Activated CD8-positive, alpha-beta memory T cell treated with anti-CD3 and anti-CD28 coated beads, Interleukin-2, amount 10 ng/mL, durations not matched to agents 7 days and 5 days (primary cell): ENCODE measurements around the gene DNAJC5G. TPM values are rescaled to one million over a fixed set of nuclear protein-coding genes. Genes with fewer than 3 reads are reported as not detected.
"Not testable (repeated sequence)": the region's sequence is repeated elsewhere in the genome, so short reads cannot be mapped to it uniquely, and the experiment has no call there.

Source experiments
- ATAC-seq: fragments of 150-1000 bp; cut with Tn5 transposase; one replicate; pipeline ENCODE4 v1.10.0; 2021; ENCODE audit warnings: moderate library complexity
- CTCF ChIA-PET: fragments of 350-600 bp; sonication (Branson Sonifier 250); formaldehyde crosslinking; loops from one replicate; lab custom pipeline; 2021; ENCODE audit warnings: antibody characterized with exemption; lab: Charles Lee
- DNase-seq: peaks from one replicate; pipeline ENCODE4 v3.0.0-alpha.2; 2020
- H3K27ac Mint-ChIP-seq: one replicate; pipeline ENCODE4 v1.8.0; 2021; ENCODE audit warnings: mild to moderate bottlenecking, mixed read lengths
- H3K27me3 Mint-ChIP-seq: one replicate; pipeline ENCODE4 v1.8.0; 2021; ENCODE audit warnings: mixed read lengths
- H3K36me3 Mint-ChIP-seq: one replicate; pipeline ENCODE4 v1.8.0; 2021; ENCODE audit warnings: mild to moderate bottlenecking, mixed read lengths
- H3K4me1 Mint-ChIP-seq: one replicate; pipeline ENCODE4 v1.8.0; 2021; ENCODE audit warnings: mixed read lengths
- H3K4me3 Mint-ChIP-seq: one replicate; pipeline ENCODE4 v1.8.0; 2021; ENCODE audit warnings: mild to moderate bottlenecking, moderate library complexity, mixed read lengths
- H3K9me3 Mint-ChIP-seq: one replicate; pipeline ENCODE4 v1.8.0; 2022; ENCODE audit warnings: low read depth, mixed read lengths
- total RNA-seq, 2 experiments: library from RNA; stranded (reverse); gene quantifications; one replicate each; pipeline ENCODE4 v1.2.3, GENCODE V29; 2021

Gene DNAJC5G
- total RNA-seq, 2 experiments from 2014 or later: not detected

DNA sequence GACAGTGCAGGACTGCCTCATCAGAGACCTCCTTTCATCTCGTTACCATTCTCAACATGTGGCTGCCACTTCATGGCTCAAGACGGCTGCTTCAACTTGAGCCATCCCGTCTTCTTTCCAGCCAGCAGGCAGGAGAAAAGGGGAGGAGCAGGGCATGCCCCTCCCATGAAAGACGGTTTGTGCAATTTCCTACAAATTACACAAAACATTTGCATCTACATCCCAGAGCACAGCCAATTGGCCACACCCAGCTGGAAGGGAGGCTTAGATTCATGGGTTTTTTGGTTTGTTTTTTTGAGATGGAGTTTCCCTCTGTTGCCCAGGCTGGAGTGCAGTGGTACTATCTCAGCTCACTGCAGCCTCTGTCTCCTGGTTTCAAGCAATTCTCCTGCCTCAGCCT, 21.2 kb downstream of the DNAJC5G start:
- H3K4me3 Mint-ChIP-seq: no peak overlapping the region
- H3K4me1 Mint-ChIP-seq: no peaks in the 10 kb centered on the region
- H3K9me3 Mint-ChIP-seq: no peaks in the 10 kb centered on the region
- ATAC-seq (no peak), DNase-seq (no peak)
- no peak overlapping the region for H3K27ac Mint-ChIP-seq
- no peaks in the 10 kb centered on the region for H3K36me3 Mint-ChIP-seq
- peaks cover 39% of the 10 kb centered on the region for H3K27me3 Mint-ChIP-seq
- CTCF ChIA-PET: interaction anchor here (1.0 to 1.6 kb wide), 2 partner anchors 8 to 16 kb away, joined by 3 to 6 read pairs; no protein-coding TSS in a partner anchor

GRCh38 chr2:27297195-27297594, 22.0 kb downstream of the DNAJC5G start:
- no peak overlapping the region for H3K4me3 Mint-ChIP-seq
- peaks cover 32% of the 10 kb centered on the region for H3K27me3 Mint-ChIP-seq
- CTCF ChIA-PET: interaction anchor here (1.0 kb wide), 1 partner anchor 165 kb away, joined by 3 read pairs; no protein-coding TSS in a partner anchor
- no peak for DNase-seq
- H3K4me1 Mint-ChIP-seq: no peaks in the 10 kb centered on the region
- no peak for ATAC-seq
- H3K27ac Mint-ChIP-seq: no peak overlapping the region
- no peaks in the 10 kb centered on the region for H3K36me3 Mint-ChIP-seq
- no peaks in the 10 kb centered on the region for H3K9me3 Mint-ChIP-seq

DNA sequence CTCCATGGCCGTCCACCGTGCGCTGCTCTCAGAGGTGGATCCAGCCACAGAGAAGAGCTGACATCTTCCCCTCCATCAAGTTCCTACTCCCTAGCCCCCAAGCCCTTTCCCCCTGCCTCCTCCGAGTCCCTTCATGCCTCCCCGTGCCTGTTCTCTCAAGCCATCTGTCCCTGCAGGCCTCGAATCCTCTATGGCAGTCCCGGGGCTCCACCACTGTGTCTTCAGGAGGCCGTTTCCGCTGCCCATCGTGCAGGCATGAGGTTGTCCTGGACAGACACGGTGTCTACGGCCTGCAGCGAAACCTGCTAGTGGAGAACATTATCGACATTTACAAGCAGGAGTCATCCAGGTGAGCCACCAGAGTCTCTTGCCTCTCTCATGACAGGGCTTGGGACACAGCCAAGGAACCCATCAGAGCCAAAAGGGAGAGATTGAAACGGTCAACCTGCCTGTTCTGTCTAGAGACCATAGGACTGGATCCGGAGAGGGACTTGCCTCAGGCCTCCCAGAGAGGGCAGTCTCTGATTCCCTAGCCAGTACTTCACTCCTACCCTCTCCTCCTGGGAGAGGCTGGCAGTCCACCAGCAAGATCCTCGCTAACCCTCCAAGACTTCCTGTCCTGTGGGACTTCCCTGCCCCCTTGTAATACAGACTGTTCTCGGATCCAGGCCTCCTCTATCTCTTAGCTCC, 23.3 kb downstream of the DNAJC5G start:
- CTCF ChIA-PET: interaction anchor here (1.2 to 3.1 kb wide), 2 partner anchors 17 to 337 kb away, joined by 3 to 10 read pairs; partner anchors contain the start of gene TRIM54

DNA sequence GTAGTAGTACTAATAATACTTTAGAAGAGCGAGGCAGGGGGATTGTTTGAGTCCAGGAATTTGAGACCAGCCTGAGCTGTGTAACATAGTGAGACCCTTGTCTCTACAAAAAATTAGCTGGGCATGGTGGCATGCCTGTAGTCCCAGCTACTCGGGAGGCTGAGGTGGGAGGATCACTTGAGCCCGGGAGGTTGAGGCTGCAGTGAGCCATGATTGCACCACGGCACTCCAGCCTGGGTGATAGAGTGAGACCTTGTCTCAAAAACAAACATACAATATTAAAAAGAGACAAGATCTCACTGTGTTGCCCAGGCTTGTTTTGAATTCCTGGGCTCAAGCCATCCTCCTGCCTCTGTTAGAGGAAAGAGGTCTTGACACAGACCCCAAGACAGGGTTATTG, 25.4 kb downstream of the DNAJC5G start:
- peaks cover 19% of the 10 kb centered on the region for H3K27me3 Mint-ChIP-seq
- DNase-seq, ATAC-seq, H3K27ac Mint-ChIP-seq, H3K9me3 Mint-ChIP-seq, H3K4me1 Mint-ChIP-seq, H3K4me3 Mint-ChIP-seq, H3K36me3 Mint-ChIP-seq: not testable (repeated sequence)
- CTCF ChIA-PET: interaction anchor here (0.9 to 3.1 kb wide), 3 partner anchors 10 to 50 kb away, joined by 3 to 10 read pairs (median 3); partner anchors contain the start of gene TRIM54

More for the DNA sequence above, 23.3 kb downstream of the DNAJC5G start:
- Mint-ChIP-seq H3K4me1 (peaks cover 4% of the 10 kb centered on the region), H3K9me3 (no peaks in the 10 kb centered on the region), H3K36me3 (no peaks in the 10 kb centered on the region), H3K27me3 (peaks cover 19% of the 10 kb centered on the region), H3K27ac (no peak overlapping the region), H3K4me3 (no peak overlapping the region)
- ATAC-seq (no peak), DNase-seq (no peak)

DNA sequence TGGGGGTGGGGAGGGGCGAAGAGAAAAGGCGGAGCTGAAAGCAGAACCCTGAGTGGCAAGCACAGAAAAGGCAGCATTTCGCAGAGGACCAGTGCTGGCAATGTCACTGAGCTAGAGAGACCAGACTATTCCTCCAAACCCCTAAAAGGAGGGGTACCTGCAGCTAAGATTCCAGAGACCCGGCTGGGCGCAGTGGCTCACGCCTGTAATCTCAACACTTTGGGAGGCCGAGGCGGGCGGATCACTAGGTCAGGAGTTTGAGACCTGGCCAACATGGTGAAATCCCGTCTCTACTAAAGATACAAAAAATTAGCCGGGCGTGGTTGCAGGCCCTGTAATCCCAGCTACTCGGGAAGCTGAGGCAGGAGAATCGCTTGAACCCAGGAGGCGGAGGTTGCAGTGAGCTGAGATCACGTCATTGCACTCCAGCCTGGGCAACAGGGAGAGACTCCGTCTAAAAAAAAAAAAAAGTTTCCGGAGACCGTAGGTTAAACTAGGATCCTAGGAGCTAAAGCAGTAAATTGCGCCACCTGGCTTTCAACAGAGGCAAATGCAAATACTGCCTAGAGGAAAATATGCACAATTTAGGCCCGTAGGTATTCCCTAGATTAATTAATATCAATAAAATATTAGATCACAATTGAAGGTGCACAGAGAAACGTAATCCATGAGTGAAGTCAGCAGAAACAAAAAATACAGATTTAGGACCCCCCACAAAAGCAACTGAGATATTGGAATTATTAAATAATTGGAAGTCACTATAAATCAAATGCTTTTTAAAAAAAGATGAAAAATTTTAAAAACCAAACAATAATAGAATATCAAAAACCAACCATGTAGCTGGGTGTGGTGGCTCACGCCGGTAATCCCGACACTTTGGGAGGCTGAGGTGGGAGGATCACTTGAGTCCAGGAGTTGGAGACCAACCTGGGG, 28.1 kb downstream of the DNAJC5G start:
- no peaks in the 10 kb centered on the region for H3K9me3 Mint-ChIP-seq
- CTCF ChIA-PET: interaction anchor here (0.6 to 3.0 kb wide), 55 partner anchors 9 to 454 kb away, joined by 3 to 35 read pairs (median 5); partner anchors contain the start of genes ABHD1, CAD, KHK and MPV17
- ATAC-seq (peak; percentile 63), DNase-seq (peak; percentile 57)
- H3K27ac Mint-ChIP-seq: peak overlapping the region; percentile 28
- peaks cover 24% of the 10 kb centered on the region for H3K27me3 Mint-ChIP-seq
- H3K36me3 Mint-ChIP-seq: no peaks in the 10 kb centered on the region
- H3K4me3 Mint-ChIP-seq: peak overlapping the region; percentile 54
- peaks cover 8% of the 10 kb centered on the region for H3K4me1 Mint-ChIP-seq

GRCh38 chr2:27304488-27305240, 29.4 kb downstream of the DNAJC5G start:
- H3K36me3 Mint-ChIP-seq: peaks cover 8% of the 10 kb centered on the region
- peaks cover 8% of the 10 kb centered on the region for H3K4me1 Mint-ChIP-seq
- ATAC-seq (no peak), DNase-seq (no peak)
- H3K9me3 Mint-ChIP-seq: no peaks in the 10 kb centered on the region
- peaks cover 24% of the 10 kb centered on the region for H3K27me3 Mint-ChIP-seq
- H3K27ac Mint-ChIP-seq: no peak overlapping the region
- CTCF ChIA-PET: interaction anchor here (0.6 to 2.2 kb wide), 7 partner anchors 8 to 217 kb away, joined by 3 to 9 read pairs (median 4); no protein-coding TSS in a partner anchor
- no peak overlapping the region for H3K4me3 Mint-ChIP-seq

DNA sequence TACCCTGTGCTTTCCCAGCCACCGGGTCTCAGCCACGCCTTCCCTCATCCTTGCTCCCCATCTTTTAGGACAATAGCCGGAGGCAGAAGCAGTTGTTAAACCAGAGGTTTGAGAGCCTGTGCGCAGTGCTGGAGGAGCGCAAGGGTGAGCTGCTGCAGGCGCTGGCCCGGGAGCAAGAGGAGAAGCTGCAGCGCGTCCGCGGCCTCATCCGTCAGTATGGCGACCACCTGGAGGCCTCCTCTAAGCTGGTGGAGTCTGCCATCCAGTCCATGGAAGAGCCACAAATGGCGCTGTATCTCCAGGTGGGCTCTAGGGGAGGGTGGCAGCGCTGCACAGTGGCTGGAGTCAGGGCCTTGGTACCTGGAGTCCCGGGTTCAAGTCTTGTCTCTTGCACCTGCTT, 30.3 kb downstream of the DNAJC5G start:
- Mint-ChIP-seq H3K4me3 (no peak overlapping the region), H3K9me3 (no peaks in the 10 kb centered on the region), H3K27ac (no peak overlapping the region), H3K4me1 (peaks cover 8% of the 10 kb centered on the region), H3K36me3 (peaks cover 12% of the 10 kb centered on the region), H3K27me3 (peaks cover 24% of the 10 kb centered on the region)
- ATAC-seq (no peak), DNase-seq (no peak)
- CTCF ChIA-PET: interaction anchor here (0.8 to 1.5 kb wide), 5 partner anchors 15 to 344 kb away, joined by 3 to 5 read pairs (median 4); no protein-coding TSS in a partner anchor

GRCh38 chr2:27306136-27306535, 30.9 kb downstream of the DNAJC5G start:
- Mint-ChIP-seq H3K36me3 (peaks cover 12% of the 10 kb centered on the region), H3K9me3 (no peaks in the 10 kb centered on the region), H3K27me3 (peaks cover 24% of the 10 kb centered on the region), H3K4me3 (peak overlapping the region; percentile 38), H3K4me1 (peaks cover 8% of the 10 kb centered on the region), H3K27ac (no peak overlapping the region)
- ATAC-seq: no peak
- CTCF ChIA-PET: interaction anchor here (0.8 to 1.4 kb wide), 2 partner anchors 16 to 344 kb away, joined by 3 to 5 read pairs; no protein-coding TSS in a partner anchor
- DNase-seq: no peak

DNA sequence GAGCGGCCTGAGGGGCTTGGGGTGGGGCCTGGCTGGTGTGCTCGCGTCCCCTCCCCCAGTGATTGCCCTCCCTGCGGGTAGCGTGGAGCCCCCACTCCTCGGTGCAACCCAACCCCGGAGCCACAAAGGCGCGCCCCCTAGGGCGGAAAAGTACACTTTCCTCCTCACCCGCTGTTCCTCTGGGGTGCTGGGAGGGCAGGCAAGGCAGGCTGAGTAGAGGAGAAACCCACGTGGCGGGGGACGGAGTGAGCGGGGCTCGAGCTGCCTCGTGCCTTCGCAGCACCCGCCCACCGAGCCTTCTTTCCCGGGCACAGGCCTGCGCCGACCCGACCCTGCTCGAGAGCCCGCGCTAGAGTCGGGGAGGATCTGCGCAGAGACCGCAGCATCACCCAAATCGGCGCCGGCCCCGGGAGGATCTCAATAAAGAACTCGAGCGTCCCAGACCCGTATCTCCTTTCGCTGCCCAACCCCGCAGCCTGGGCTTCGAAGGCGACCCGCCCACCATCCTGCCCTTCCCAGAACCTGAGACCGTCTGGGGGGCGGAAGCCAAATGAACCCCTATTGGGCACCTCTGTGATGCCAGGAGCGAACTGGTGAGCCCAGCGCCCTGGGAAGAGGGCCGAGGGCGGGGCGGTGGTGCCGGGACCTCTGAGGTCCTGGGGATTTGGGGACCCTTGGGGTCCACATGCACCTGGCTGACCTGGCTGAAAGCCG, 31.5 kb downstream of the DNAJC5G start:
- peaks cover 17% of the 10 kb centered on the region for H3K36me3 Mint-ChIP-seq
- H3K4me3 Mint-ChIP-seq: no peak overlapping the region
- no peaks in the 10 kb centered on the region for H3K9me3 Mint-ChIP-seq
- H3K27ac Mint-ChIP-seq: no peak overlapping the region
- ATAC-seq (peak; percentile 66), DNase-seq (no peak)
- CTCF ChIA-PET: interaction anchor here (1.3 kb wide), 1 partner anchor 27 kb away, joined by 3 read pairs; no protein-coding TSS in a partner anchor
- peaks cover 8% of the 10 kb centered on the region for H3K4me1 Mint-ChIP-seq
- peaks cover 24% of the 10 kb centered on the region for H3K27me3 Mint-ChIP-seq

DNA sequence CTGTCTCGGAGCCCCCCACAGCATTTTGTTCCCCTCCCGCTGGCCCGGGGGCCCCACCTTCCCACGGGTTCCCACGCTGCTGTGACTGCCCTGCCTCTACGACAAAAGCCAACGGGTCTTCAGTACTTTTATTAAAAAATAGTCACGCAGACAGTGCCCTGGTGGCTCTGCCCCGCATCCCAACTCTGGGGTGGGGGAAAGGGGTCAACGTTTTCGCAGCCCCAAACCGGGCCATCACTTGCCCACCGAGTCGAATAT, 32.0 kb downstream of the DNAJC5G start:
- Mint-ChIP-seq H3K27me3 (peaks cover 24% of the 10 kb centered on the region), H3K4me1 (peaks cover 8% of the 10 kb centered on the region), H3K27ac (no peak overlapping the region), H3K36me3 (peaks cover 18% of the 10 kb centered on the region), H3K4me3 (no peak overlapping the region), H3K9me3 (no peaks in the 10 kb centered on the region)
- no peak for ATAC-seq
- CTCF ChIA-PET: interaction anchor here (1.3 kb wide), 1 partner anchor 27 kb away, joined by 3 read pairs; no protein-coding TSS in a partner anchor
- DNase-seq: no peak

GRCh38 chr2:27307545-27308358, 32.5 kb downstream of the DNAJC5G start:
- Mint-ChIP-seq H3K4me1 (peaks cover 6% of the 10 kb centered on the region), H3K9me3 (no peaks in the 10 kb centered on the region), H3K27me3 (peaks cover 24% of the 10 kb centered on the region), H3K4me3 (no peak overlapping the region), H3K27ac (no peak overlapping the region), H3K36me3 (peaks cover 20% of the 10 kb centered on the region)
- CTCF ChIA-PET: interaction anchor here (1.3 kb wide), 1 partner anchor 28 kb away, joined by 3 read pairs; no protein-coding TSS in a partner anchor
- DNase-seq (no peak), ATAC-seq (no peak)
